ENCODE measurements around the gene RHBDF1.

RHBDF1 gene, protein sequence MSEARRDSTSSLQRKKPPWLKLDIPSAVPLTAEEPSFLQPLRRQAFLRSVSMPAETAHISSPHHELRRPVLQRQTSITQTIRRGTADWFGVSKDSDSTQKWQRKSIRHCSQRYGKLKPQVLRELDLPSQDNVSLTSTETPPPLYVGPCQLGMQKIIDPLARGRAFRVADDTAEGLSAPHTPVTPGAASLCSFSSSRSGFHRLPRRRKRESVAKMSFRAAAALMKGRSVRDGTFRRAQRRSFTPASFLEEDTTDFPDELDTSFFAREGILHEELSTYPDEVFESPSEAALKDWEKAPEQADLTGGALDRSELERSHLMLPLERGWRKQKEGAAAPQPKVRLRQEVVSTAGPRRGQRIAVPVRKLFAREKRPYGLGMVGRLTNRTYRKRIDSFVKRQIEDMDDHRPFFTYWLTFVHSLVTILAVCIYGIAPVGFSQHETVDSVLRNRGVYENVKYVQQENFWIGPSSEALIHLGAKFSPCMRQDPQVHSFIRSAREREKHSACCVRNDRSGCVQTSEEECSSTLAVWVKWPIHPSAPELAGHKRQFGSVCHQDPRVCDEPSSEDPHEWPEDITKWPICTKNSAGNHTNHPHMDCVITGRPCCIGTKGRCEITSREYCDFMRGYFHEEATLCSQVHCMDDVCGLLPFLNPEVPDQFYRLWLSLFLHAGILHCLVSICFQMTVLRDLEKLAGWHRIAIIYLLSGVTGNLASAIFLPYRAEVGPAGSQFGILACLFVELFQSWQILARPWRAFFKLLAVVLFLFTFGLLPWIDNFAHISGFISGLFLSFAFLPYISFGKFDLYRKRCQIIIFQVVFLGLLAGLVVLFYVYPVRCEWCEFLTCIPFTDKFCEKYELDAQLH

DNA sequence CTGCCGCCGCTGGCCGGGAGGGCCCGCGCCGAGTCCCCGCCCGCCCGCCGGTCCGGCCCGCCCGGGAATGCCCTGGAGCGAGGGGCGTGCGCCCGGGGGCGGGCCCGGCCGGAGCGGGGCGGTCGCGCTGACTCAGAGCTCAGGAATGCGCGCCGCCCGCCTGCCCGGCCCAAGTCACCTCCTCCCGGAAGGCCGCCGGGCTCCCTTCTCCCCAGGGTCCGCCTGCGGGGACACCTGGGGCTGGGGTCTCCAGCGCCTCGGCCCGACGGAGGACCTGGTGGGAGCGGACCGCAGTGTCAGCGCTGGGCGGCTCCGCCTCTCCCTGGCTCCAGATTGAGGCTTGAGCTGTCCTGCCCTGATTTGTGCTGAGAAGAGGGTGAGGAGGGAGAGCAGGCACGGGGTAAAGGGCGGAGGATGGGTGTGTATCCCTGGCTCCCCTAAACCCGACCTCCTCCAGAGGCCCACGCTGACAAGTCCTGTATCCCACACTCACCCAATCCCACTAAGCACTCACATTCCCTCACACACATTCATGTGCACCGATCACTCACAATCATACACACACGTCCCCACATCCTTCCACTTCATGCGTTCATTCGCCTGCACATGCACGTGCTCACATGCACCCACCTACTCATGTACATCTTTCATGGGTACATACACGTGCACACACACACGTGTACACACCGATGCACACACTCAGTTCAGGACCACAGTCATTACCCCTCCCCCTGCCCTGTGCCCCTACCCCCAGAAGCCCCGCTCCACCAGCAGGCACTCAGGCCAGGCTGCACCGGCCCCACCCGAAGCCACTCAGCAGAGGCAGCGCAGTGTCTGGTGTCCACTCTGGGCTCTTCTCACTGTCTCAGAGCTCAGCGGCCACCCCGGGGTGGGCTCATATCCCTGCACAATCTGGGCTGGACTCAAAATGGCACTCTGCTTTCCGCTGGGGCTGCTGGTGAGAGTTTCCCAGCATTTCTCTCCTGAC, at the start of gene RHBDF1:
TSS of gene RHBDF1 (minus strand) at position 71 of the 988 bp plus-strand sequence. CDS start 7,616 bp downstream, outside the sequence.
- no peak for DNase-seq (ENCODE audit: low read depth in 3 of 3)

DNA sequence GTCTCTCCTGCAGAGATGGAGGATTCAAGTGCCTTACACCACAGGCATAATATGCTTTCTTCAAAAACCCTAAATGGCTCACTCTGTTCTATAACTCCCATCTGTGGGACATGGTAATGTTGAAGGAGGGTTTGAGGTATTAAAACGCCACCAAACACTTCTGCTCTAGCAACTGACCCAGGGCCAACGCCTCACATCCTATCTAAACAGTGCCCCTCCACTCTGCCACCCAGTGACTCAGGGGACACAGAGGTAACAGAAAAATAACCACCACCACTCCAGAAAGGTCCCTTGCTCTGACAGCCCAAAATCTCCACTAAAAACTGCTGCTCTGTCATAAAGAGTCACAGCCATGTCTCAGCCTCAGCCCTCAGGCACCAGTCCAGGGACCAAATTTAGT, 48.3 kb upstream of the RHBDF1 start:
- no peak for DNase-seq (ENCODE audit: low read depth in 3 of 3)

DNA sequence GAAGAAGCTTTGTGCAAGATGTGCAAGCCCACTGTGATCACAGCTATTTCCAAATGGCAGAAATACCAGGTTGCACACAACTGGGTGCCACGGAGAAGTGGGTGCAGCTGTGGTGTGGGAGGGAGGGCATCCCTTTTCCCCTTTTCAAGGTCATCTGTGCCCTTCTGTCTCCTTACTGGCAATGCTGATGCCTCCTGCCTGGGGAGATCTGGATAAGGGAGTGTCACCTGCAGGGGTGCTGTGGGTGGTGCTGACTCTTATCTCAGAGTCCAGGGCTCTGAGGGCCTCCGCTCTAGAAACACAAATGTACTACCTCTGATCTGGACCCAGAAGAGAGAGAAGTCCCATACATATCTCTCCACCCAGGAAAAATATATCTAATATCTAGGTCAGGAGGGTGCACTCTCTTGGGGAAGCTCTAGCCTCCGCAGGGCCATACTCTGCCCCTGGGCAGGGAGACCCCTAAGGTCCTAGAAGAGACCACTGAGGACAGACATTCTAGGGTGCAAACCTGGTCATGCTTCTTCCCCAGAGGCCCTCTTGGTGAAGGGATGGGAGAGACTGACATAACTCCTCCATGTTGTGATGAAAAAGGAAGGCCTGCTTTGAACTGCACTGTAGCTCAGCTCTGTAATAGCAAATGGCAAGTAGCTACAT, 47.5 kb upstream of the RHBDF1 start:
- DNase-seq (ENCODE audit: low read depth in 3 of 3): no peak

DNA sequence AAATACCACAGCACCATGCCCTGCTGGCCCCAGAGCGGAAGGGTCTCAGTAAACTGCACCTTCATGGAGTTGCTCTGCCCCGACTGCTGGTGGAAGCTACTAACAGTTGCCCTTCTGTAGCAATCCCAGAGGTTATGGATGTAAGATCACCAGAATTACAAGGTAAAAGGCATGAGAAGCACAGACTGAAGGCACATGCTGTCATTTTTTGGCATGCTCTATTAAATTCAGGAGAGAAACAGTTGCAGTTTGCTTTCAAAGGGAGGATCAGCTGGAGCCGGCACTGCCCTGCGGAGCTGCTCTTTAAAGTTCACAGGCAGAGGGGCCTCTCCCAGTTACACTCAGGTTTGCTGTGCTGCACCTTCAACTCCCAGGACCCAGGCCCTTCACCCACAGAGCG, 46.9 kb upstream of the RHBDF1 start:
- no peak for DNase-seq (ENCODE audit: low read depth in 3 of 3)

DNA sequence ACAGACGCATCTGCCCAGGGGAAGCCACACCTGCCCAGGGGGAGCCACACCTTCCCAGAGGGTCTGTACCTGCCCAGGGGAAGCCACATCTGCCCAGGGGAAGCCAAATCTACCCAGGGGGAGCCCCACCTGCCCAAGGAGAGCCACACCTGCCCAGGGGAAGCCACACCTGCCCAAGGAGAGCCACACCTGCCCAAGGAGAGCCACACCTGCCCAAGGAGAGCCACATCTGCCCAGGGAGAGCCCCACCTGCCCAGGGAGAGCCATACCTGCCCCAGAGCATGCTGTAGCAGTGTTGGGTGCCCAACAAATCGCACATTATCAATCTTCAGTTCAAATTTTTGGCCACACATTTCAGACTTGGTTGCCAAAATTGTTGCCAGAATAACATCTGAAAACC, 46.4 kb upstream of the RHBDF1 start:
- DNase-seq (ENCODE audit: low read depth in 3 of 3): no peak

DNA sequence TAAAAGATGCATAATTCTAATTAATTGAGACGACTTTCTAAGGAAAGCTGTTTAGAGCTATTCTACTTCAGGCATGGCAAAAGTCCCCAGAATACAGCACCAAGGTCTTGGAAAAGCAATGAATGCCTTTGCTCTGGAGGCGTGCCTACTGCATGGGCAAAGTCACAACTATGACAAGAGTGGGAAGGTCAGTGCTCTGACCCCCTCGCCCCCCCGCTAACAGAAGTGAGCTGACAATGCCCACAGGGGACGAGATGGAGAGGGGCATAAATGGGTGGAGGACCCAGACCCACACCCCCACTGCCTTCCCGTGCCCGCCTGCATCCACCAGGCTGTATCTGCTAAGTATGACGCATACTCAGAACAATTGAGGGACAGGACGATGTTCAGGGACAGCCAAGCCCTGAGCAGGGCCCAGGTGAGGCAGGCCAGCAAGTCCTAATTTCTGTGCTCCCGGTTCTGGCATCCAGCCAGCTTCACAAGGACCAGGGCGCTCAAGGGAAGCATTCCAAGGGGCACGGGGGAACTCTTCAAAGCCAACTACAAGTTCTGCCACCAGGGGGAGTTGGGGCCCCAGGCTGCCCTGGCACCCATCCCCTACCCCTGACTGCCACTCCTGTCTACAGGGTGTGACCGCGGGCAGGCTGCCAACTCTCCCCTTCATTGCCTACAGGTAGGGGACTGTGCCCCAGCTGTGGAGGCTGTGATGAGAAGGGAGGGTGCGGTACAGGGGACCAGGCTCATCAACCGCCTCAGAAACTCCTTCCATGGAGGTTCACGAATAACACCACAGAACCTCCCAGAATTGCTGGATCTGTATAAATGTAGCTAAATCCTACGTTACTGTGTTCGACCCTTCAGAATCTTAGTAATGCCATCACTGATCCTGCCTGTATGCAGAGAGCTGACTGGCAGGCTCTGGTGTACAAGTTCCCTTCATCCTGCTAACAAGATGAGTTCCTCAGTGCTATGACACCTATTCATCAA, 45.2 kb upstream of the RHBDF1 start:
- DNase-seq (ENCODE audit: low read depth in 3 of 3): peak; percentile 32 to 52 (median 36)

DNA sequence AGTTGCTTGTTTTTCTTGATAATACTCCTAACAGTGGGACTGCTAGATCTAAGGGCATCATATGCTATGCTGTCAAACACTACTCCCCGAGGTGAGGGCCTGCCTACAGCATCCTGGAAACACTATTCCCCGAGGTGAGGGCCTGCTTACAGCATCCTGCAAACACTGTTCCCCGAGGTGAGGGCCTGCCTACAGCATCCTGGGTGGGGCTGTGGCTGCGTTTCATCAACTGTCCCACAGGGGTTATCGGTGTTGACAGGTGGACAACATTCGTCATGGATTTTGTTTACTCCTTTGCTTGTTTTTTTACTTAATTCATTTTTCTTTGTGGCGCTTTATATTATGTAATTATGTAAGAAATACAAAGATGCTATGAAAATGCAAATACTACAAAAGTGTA, 43.6 kb upstream of the RHBDF1 start:
- no peak for DNase-seq (ENCODE audit: low read depth in 3 of 3)

DNA sequence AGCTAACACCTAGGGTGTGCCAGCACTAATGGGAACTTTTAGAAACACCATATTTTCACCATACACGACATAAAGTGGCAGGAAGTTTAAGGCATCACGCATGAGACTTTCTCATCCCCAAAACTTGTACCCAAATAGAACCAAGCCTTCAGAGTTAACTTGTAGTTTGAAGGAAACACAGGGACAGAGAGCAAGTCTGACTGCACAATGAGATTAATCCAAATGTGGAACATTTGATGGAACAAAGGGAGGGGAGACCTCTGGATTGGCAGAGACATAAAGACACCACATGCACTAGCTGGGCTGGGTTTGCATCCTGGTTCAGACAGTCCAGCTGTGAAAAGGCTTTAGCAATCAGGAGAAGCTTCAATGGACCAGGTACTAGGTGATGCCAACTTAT, 41.9 kb upstream of the RHBDF1 start:
- no peak for DNase-seq (ENCODE audit: low read depth in 3 of 3)

DNA sequence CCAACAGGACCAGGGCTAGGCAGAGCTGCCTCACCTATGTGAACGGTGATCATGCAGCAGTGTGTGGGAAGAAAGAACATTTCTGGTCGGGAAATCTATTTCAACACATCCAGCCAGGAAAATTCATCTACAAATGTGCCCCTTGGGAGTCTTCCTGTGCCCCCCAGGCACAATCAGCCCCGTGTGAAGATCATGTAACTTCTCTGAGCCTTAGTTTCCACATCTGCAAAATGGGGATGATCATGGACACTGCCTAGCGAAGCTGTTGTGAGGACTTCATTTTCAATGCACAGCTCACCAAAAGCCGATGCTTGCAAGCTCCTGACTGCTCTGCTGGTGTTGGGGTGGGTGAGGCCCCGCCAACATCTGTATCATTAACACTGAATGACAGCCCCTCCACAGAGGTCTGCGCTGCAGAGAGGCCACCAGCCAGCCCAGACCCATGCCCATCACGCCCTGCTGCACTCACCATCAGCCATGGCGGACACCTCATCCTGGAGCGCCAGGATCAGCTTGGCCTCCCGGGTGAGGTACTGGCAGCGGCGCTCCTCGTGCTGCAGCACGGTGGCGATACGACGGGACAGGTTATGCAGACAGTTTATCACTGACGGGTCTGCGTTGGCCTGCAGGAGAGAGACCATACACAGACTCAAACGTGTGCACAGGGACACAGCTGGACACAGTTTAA, 39.9 kb upstream of the RHBDF1 start:
- no peak for DNase-seq (ENCODE audit: low read depth in 3 of 3)

DNA sequence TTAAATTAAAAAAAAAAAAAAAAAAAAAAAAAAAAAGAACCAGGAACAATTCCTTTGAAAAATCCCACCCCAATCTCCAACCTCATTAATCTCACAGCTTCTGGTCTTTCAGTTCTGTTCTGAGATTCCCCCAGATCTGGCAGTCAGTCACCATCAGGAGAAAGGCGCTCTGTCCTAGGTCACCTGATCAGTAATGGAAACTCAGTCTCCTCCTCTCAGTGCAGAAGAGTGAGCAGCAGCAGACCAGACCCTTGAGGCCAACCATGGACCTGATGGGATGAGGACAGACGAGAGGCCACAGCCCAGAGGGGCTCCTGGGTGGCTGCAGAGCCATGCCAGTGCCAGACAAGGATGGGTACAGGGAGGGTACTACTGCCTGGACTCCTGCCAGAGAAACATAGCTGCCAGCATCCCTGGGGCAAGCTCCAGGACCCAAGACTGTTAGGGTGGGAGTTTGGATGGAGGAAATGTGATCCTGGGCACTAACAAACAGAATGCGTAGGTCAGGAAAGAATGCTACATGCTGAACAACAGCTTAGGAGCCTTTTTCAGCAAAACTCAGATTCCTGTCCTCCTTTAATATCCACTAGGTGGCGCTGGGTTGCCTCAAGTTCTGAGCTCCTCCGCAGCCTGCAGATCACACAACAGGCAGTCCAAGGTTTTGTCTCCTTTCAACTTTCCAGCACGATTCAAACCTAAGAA, 34.3 kb upstream of the RHBDF1 start:
- DNase-seq (ENCODE audit: low read depth in 3 of 3): peak in 2 of 3 donors; percentile 17 to 41

DNA sequence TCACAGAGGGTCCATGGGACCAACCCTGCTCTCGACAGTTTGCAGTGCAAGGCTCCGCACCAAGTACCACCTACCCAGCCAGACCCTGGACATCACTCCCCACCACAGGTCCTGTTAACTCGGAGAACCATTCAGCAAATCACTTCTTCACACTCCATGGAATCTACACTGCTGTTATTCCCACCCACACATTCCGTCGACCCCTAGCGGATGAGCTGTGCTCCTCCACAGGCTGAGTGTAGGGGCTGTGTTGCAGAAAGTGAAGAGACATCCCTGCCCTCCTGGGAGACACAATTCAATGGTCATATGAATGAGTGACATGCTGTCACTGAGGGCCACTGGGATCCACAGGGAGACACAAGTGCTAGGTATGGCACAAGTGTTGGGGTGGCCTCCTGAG, 33.1 kb upstream of the RHBDF1 start:
- no peak for DNase-seq (ENCODE audit: low read depth in 3 of 3)

DNA sequence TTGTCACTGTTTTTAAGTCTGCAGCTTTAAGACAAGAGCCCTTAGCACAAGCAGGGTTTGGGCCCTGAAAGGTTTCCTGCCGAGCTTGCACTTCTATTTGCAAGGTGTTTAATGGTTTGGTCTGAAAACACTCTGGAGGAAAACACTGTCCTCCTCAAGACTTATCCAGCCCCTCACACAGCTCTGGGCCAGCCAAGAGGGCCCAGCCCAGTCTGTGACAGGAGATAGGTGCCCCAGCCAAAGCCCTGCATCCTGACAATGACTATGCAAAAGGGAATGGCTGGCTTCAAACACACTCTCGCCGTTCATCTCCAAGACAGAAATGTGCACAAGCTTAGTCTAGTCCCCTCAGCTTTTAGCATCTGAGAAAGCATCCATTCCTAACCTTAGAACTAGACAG, 32.5 kb upstream of the RHBDF1 start:
- no peak for DNase-seq (ENCODE audit: low read depth in 3 of 3)

DNA sequence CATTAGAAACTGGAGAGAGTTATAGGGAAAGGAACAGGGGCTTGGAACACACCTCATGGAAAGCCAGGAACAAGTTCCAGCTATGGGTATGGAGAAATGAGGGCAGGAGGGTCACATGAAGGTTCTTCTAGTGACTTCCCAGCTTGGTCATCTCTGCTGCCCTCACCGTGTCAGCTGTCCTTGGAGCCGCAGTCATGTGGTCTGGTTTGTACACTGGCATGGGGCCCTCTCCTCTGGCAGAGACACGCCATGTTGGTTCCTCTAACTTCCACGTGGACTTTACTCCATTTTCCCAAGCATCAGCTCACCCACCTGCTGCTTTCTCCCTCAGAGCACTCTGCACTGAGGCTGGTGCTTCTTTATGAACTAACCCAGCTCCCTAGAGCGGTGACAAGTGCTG, 31.9 kb upstream of the RHBDF1 start:
- DNase-seq (ENCODE audit: low read depth in 3 of 3): no peak

DNA sequence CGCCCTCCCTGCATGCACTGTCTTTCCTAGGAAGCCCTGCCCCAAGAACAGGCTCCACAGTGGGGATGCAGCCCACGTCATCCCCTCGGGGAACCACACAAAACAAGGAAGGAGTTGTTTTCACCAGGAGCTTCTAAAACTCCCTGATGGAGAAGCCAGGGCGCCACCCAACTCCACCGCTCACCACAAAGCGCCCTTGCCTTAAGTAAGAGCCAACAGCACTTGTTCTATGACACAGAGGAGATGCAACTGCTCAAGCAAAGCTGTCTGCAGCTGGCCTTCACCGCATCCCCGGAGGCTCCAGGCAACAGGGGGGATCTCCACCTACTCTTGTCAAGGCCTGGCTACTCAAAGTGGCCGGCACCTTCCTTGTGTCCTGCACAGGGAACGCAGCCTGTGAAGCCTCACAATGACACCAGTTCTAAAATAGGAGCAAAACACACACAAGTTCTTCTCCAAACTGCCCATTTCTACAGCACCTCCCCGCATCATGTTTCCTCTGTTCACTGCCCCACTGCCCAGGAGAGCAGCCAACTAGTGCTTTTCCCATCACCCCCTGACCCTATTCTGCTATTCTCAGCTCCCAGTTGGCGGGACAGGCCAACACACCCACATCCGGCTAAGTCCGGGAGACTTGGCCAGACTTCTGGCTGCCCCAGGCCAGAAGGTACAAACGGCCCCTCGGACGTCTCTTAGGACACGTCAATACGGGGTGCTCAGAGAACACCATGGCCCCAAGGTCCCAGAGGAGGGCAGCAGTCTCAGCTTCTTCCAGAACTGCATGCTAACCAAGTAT, 29.8 kb upstream of the RHBDF1 start:
- no peak for DNase-seq (ENCODE audit: low read depth in 3 of 3)

DNA sequence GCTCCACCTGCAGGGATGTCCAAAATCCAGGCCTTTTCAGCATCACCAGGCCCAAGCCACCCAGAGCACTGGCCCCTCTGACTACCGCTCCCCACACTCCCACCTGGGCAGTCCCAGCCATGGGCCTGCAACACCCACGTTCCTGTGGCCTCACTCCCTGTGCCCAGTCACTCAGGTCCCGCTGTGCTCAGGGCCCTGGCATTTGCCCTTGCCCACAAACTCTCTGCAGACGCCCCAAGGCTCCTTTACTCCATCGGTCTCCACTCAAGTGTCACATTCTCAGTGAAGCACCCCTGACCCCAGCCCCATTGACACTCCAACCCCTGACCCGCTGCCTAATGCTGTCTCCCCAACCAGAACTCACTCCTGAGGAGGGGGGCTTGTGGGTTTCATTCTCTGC, 29.2 kb upstream of the RHBDF1 start:
- no peak for DNase-seq (ENCODE audit: low read depth in 3 of 3)

DNA sequence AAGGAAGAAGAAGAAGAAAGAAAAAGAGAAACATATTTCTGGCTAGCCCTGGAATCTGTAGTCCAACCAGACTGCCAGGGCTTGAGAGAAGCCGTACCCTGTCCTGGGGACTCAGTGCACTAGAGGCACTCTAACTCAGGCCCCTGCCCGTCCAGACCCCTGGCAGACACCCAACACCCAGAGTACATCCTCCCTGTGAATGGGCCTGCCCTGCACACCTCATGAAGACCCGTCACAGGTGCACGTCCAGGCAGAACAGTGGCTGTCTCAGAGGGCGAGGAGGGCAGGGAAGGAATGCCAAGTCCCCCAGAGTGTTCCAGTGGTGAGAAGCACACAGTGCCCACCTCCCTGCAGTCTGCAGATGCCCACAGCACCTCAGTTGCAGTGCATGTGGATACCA, 28.6 kb upstream of the RHBDF1 start:
- no peak for DNase-seq (ENCODE audit: low read depth in 3 of 3)

DNA sequence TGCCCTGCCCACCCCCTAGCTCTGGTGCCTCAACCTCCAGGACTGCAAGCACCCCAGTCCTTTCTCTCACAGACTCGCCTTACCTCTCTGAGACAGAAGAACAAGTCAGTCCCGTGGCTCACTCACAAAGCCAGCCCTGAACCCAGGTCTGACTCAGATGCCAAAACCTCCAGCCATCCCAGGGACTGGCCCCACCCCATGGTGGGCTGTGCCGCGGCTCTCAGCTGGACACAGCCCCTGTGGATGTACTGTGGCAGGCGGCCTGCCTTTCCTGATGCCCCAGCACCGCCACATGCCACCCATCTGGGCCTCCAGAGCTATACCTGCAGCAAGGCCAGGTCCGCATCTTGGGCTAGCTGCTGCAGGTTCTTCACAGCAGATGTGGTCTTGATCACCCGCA, 25.4 kb upstream of the RHBDF1 start:
- DNase-seq (ENCODE audit: low read depth in 3 of 3): no peak

DNA sequence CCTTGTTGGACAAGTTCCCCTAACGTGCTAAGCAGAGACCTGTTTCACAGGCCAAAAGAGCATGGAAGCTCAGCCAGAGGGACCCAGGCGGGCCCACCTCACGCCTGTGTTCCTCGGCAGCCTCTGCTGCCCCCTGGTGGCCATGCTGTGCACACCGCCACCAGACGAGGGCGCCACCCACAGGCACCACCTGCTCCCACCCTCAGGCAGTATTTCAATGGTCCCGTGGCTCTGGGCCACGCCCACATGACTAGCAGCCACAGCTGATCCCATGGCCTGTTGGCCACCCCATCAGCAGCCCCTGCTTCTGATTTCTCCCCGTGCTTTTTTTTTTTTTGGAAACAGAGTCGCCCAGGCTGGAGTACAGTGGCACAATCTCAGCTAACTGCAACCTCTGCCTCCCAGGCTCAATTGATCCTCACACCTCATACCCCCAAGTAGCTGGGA, 24.5 kb upstream of the RHBDF1 start:
- peak; percentile 80 to 86 (median 81) for DNase-seq (ENCODE audit: low read depth in 3 of 3)
